Measurements from ENCODE around the gene ITPRID1.

Gene ITPRID1

GRCh38 chr7:31669461-31669860, 155.6 kb downstream of the ITPRID1 start:
- H3K36me3 ChIP-seq (replicated peaks): no peaks in the 10 kb centered on the region
- H3K4me1 ChIP-seq: no peaks in the 10 kb centered on the region; the same call in 1 of the 2 replicates
- no peak overlapping the region for H3K4me3 ChIP-seq
- in situ Hi-C loops (cut with MboI; ENCODE audit: low sequenced_read_pairs): no loop called here
- no peaks in the 10 kb centered on the region for H3K9me3 ChIP-seq
- no peak for DNase-seq (ENCODE audit: low spot score in 2 of 2)
- no peaks in the 10 kb centered on the region for H3K27me3 ChIP-seq (ENCODE audit: low read depth)

GRCh38 chr7:31679574-31680305, 165.8 kb downstream of the ITPRID1 start:
- no peak for DNase-seq (ENCODE audit: low spot score in 2 of 2)
- Histone ChIP-seq H3K4me3 (no peak overlapping the region), H3K9me3 (no peaks in the 10 kb centered on the region), H3K27me3 (ENCODE audit: low read depth) (no peaks in the 10 kb centered on the region), H3K4me1 (no peaks in the 10 kb centered on the region), H3K36me3 (replicated peaks) (no peaks in the 10 kb centered on the region)
- in situ Hi-C loops (cut with MboI; ENCODE audit: low sequenced_read_pairs): no loop called here

GRCh38 chr7:31683445-31684225, 169.7 kb downstream of the ITPRID1 start:
- Histone ChIP-seq H3K4me1 (no peaks in the 10 kb centered on the region), H3K27me3 (ENCODE audit: low read depth) (no peaks in the 10 kb centered on the region), H3K9me3 (no peaks in the 10 kb centered on the region), H3K4me3 (no peak overlapping the region), H3K36me3 (replicated peaks) (no peaks in the 10 kb centered on the region)
- no peak for DNase-seq (ENCODE audit: low spot score in 2 of 2)
- in situ Hi-C loops (cut with MboI; ENCODE audit: low sequenced_read_pairs): no loop called here

GRCh38 chr7:31687024-31687748, 173.3 kb downstream of the ITPRID1 start, which contains the start of gene PPP1R17:
TSS of gene PPP1R17 (plus strand) at chr7:31687215. CDS start at chr7:31692442, 5,227 bp downstream.
- no peaks in the 10 kb centered on the region for H3K9me3 ChIP-seq
- in situ Hi-C loops (cut with MboI; ENCODE audit: low sequenced_read_pairs): no loop called here
- H3K36me3 ChIP-seq (replicated peaks): no peaks in the 10 kb centered on the region
- no peak for DNase-seq (ENCODE audit: low spot score in 2 of 2)
- no peak within 1 kb of the TSS for H3K4me3 ChIP-seq
- no peaks in the 10 kb centered on the region; the same call in 1 of the 2 replicates for H3K27me3 ChIP-seq (ENCODE audit: low read depth)
- H3K4me1 ChIP-seq: no peaks in the 10 kb centered on the region

GRCh38 chr7:31688372-31688771, 174.5 kb downstream of the ITPRID1 start:
- no peak for DNase-seq (ENCODE audit: low spot score in 2 of 2)
- Histone ChIP-seq H3K4me1 (no peaks in the 10 kb centered on the region), H3K9me3 (no peaks in the 10 kb centered on the region), H3K36me3 (replicated peaks) (no peaks in the 10 kb centered on the region), H3K27me3 (ENCODE audit: low read depth) (no peaks in the 10 kb centered on the region; the same call in 1 of the 2 replicates), H3K4me3 (no peak overlapping the region)
- in situ Hi-C loops (cut with MboI; ENCODE audit: low sequenced_read_pairs): no loop called here

- Histone ChIP-seq H3K27me3 (ENCODE audit: low read depth) (peaks cover 1% of the 10 kb centered on the region; the same call in 1 of the 2 replicates), H3K36me3 (replicated peaks) (no peaks in the 10 kb centered on the region), H3K4me1 (no peaks in the 10 kb centered on the region), H3K9me3 (no peaks in the 10 kb centered on the region), H3K4me3 (no peak overlapping the region)
- no peak for DNase-seq (ENCODE audit: low spot score in 2 of 2)
- in situ Hi-C loops (cut with MboI; ENCODE audit: low sequenced_read_pairs): no loop called here
Observed at GRCh38 chr7:31688996-31689395, 175.1 kb downstream of the ITPRID1 start.

GRCh38 chr7:31690935-31691334, 177.0 kb downstream of the ITPRID1 start:
- Histone ChIP-seq H3K4me3 (no peak overlapping the region), H3K27me3 (ENCODE audit: low read depth) (peaks cover 5% of the 10 kb centered on the region; the same call in 1 of the 2 replicates), H3K36me3 (replicated peaks) (no peaks in the 10 kb centered on the region), H3K4me1 (no peaks in the 10 kb centered on the region), H3K9me3 (no peaks in the 10 kb centered on the region)
- in situ Hi-C loops (cut with MboI; ENCODE audit: low sequenced_read_pairs): no loop called here
- no peak for DNase-seq (ENCODE audit: low spot score in 2 of 2)

GRCh38 chr7:31692451-31692850, 178.6 kb downstream of the ITPRID1 start:
- no peak for DNase-seq (ENCODE audit: low spot score in 2 of 2)
- in situ Hi-C loops (cut with MboI; ENCODE audit: low sequenced_read_pairs): no loop called here
- no peaks in the 10 kb centered on the region for H3K36me3 ChIP-seq (replicated peaks)
- no peaks in the 10 kb centered on the region for H3K4me1 ChIP-seq
- H3K27me3 ChIP-seq (ENCODE audit: low read depth): peaks cover 5% of the 10 kb centered on the region; the same call in 1 of the 2 replicates
- H3K4me3 ChIP-seq: no peak overlapping the region
- H3K9me3 ChIP-seq: no peaks in the 10 kb centered on the region

- no peaks in the 10 kb centered on the region for H3K4me1 ChIP-seq
- in situ Hi-C loops (cut with MboI; ENCODE audit: low sequenced_read_pairs): no loop called here
Observed at GRCh38 chr7:31692871-31693270, 179.0 kb downstream of the ITPRID1 start.

GRCh38 chr7:31695859-31696614, 182.1 kb downstream of the ITPRID1 start:
- H3K4me1 ChIP-seq: no peaks in the 10 kb centered on the region
- no peak overlapping the region for H3K4me3 ChIP-seq
- H3K27me3 ChIP-seq (ENCODE audit: low read depth): 0 out of 2 replicates have a peak, but pooled peaks cover 5% of the 10 kb centered on the region
- no peak for DNase-seq (ENCODE audit: low spot score in 2 of 2)
- no peaks in the 10 kb centered on the region for H3K9me3 ChIP-seq
- in situ Hi-C loops (cut with MboI; ENCODE audit: low sequenced_read_pairs): no loop called here
- no peaks in the 10 kb centered on the region for H3K36me3 ChIP-seq (replicated peaks)

More at GRCh38 chr7:31692871-31693270, 179.0 kb downstream of the ITPRID1 start:
- H3K36me3 ChIP-seq (replicated peaks): no peaks in the 10 kb centered on the region
- peaks cover 5% of the 10 kb centered on the region; the same call in 1 of the 2 replicates for H3K27me3 ChIP-seq (ENCODE audit: low read depth)
- DNase-seq (ENCODE audit: low spot score in 2 of 2): no peak
- no peak overlapping the region for H3K4me3 ChIP-seq
- H3K9me3 ChIP-seq: no peaks in the 10 kb centered on the region

GRCh38 chr7:31699050-31699449, 185.2 kb downstream of the ITPRID1 start:
- Histone ChIP-seq H3K4me1 (no peaks in the 10 kb centered on the region), H3K9me3 (no peaks in the 10 kb centered on the region), H3K27me3 (ENCODE audit: low read depth) (0 out of 2 replicates have a peak, but pooled peaks cover 3% of the 10 kb centered on the region), H3K4me3 (no peak overlapping the region), H3K36me3 (replicated peaks) (no peaks in the 10 kb centered on the region)
- in situ Hi-C loops (cut with MboI; ENCODE audit: low sequenced_read_pairs): no loop called here
- DNase-seq (ENCODE audit: low spot score in 2 of 2): no peak

GRCh38 chr7:31702354-31702753, 188.5 kb downstream of the ITPRID1 start:
- Histone ChIP-seq H3K36me3 (replicated peaks) (no peaks in the 10 kb centered on the region), H3K27me3 (ENCODE audit: low read depth) (peaks cover 3% of the 10 kb centered on the region; the same call in 1 of the 2 replicates), H3K4me1 (no peaks in the 10 kb centered on the region), H3K4me3 (no peak overlapping the region), H3K9me3 (no peaks in the 10 kb centered on the region)
- DNase-seq (ENCODE audit: low spot score in 2 of 2): no peak
- in situ Hi-C loops (cut with MboI; ENCODE audit: low sequenced_read_pairs): no loop called here

- Histone ChIP-seq H3K4me1 (no peaks in the 10 kb centered on the region), H3K4me3 (no peak overlapping the region), H3K27me3 (ENCODE audit: low read depth) (peaks cover 3% of the 10 kb centered on the region; the same call in 1 of the 2 replicates), H3K9me3 (no peaks in the 10 kb centered on the region), H3K36me3 (replicated peaks) (no peaks in the 10 kb centered on the region)
- DNase-seq (ENCODE audit: low spot score in 2 of 2): no peak
- in situ Hi-C loops (cut with MboI; ENCODE audit: low sequenced_read_pairs): no loop called here
Observed at GRCh38 chr7:31705377-31705776, 191.5 kb downstream of the ITPRID1 start.
